T-cell (primary cell): ENCODE results near the gene FRMD1. TPM values are rescaled to one million over a fixed set of nuclear protein-coding genes. Genes with fewer than 3 reads are reported as not detected.

Experiments
- ATAC-seq, 4 experiments: fragments of 200-7000 bp in 3 of 4; fragments of 150-1000 bp in 1 of 4; cut with Tn5 transposase; replicated peaks in 1 of 4; 1 replicate in 3 of 4; 2 replicates in 1 of 4; pipeline ENCODE4 v1.10.0; 2021; ENCODE audit warnings: moderate library complexity in 3 of 4, mild to moderate bottlenecking in 2 of 4, moderate number of reproducible peaks in 1 of 4
- CTCF ChIA-PET, 2 donors: fragments of 300-600 bp; sonication (Branson Sonifier 250); formaldehyde crosslinking; loops; one replicate each; lab custom pipeline; 2022; ENCODE audit warnings: antibody characterized with exemption in 2 of 2; lab: Charles Lee
- POLR2A ChIA-PET, 2 donors: fragments of 300-600 bp; sonication (Branson Sonifier 250); formaldehyde crosslinking; loops; one replicate each; lab custom pipeline; 2022; ENCODE audit warnings: antibody characterized with exemption in 2 of 2; lab: Charles Lee
- DNase-seq, 35 experiments: peaks; one replicate each; pipeline versions ENCODE4 v3.0.0 to v3.0.0-alpha.2; 2013 to 2023
- H3K27ac ChIP-seq: one replicate; pipeline ENCODE4 v1.5.1; 2013; ENCODE audit warnings: low read length
- H3K27me3 ChIP-seq, 2 experiments: replicated peaks in 1 of 2; 1 replicate in 1 of 2; 2 replicates in 1 of 2; pipeline versions ENCODE4 v1.6.1 to v1.7.0; 2013; ENCODE audit warnings: low read length in 1 of 2, mixed read lengths in 1 of 2; ENCODE audit not compliant: control insufficient read depth in 2 of 2, insufficient read depth in 2 of 2; ENCODE audit errors: extremely low read depth in 1 of 2
- H3K36me3 ChIP-seq, 2 donors: 1 replicate in 1 of 2; 2 replicates in 1 of 2; pipeline versions ENCODE4 v1.6.1 to v1.7.0; 2013; ENCODE audit warnings: low read length in 1 of 2; ENCODE audit not compliant: control insufficient read depth in 2 of 2, insufficient read depth in 1 of 2; ENCODE audit errors: extremely low read depth in 1 of 2
- H3K4me1 ChIP-seq, 2 experiments: 1 replicate in 1 of 2; 2 replicates in 1 of 2; pipeline versions ENCODE4 v1.6.1 to v1.7.0; 2013; ENCODE audit warnings: low read length in 2 of 2, mixed read lengths in 1 of 2; ENCODE audit not compliant: insufficient read depth in 2 of 2, control insufficient read depth in 1 of 2; ENCODE audit errors: extremely low read depth in 1 of 2
- H3K4me3 ChIP-seq, 2 donors: 1 replicate in 1 of 2; 2 replicates in 1 of 2; pipeline versions ENCODE4 v1.5.1 to v1.7.0; 2013; ENCODE audit warnings: mild to moderate bottlenecking in 2 of 2, low read length in 1 of 2, moderate library complexity in 1 of 2; ENCODE audit not compliant: control insufficient read depth in 1 of 2; ENCODE audit errors: extremely low read depth in 1 of 2
- H3K9me3 ChIP-seq: 2 replicates; pipeline ENCODE4 v1.7.0; 2013
- H3K27ac Mint-ChIP-seq, 2 donors: one replicate each; pipeline ENCODE4 v1.8.0; 2020 to 2021; ENCODE audit warnings: mild to moderate bottlenecking in 2 of 2, mixed read lengths in 2 of 2
- H3K27me3 Mint-ChIP-seq, 2 donors: one replicate each; pipeline ENCODE4 v1.8.0; 2021 to 2022; ENCODE audit warnings: mixed read lengths in 2 of 2
- H3K36me3 Mint-ChIP-seq: one replicate; pipeline ENCODE4 v1.8.0; 2021; ENCODE audit warnings: mixed read lengths
- H3K4me1 Mint-ChIP-seq, 3 donors: one replicate each; pipeline ENCODE4 v1.8.0; 2020 to 2022; ENCODE audit warnings: mixed read lengths in 3 of 3, mild to moderate bottlenecking in 1 of 3
- H3K4me3 Mint-ChIP-seq, 3 donors: one replicate each; pipeline ENCODE4 v1.8.0; 2020 to 2022; ENCODE audit warnings: mild to moderate bottlenecking in 3 of 3, mixed read lengths in 3 of 3, moderate library complexity in 3 of 3
- H3K9me3 Mint-ChIP-seq, 3 donors: one replicate each; pipeline ENCODE4 v1.8.0; 2020 to 2022; ENCODE audit warnings: mixed read lengths in 3 of 3
- WGBS: methylation state at CpG from one replicate; pipeline ENCODE4 v1.1.5; 2013; ENCODE audit warnings: missing lambda C conversion rate; ENCODE audit not compliant: insufficient coverage; 5-methylcytosine and 5-hydroxymethylcytosine counted together
- total RNA-seq, 35 experiments: library from RNA in 6 of 35; stranded (reverse) in 6 of 35; fragments of 120-200 nt in 1 of 35; gene quantifications; one replicate each; pipeline versions ENCODE4 v1.2.1 to v1.2.4 and lab custom pipeline; 2013 to 2026

The FRMD1 gene
- total RNA-seq, 5 donors from 2014 or later (not counting 1 experiment from before 2014, with no cell fraction given), result not detected

GRCh38 chr6:168049706-168050224 lies 29.2 kb downstream of the FRMD1 start:
- CTCF ChIA-PET, result no interaction called here
- Histone ChIP-seq H3K27me3 (peaks cover 0 to 8% of the 10 kb centered on the region in 2 experiments), H3K4me1 (no peaks in the 10 kb centered on the region), H3K36me3 (no peaks in the 10 kb centered on the region), H3K4me3 (no peak overlapping the region), H3K9me3 (no peaks in the 10 kb centered on the region), H3K27ac (no peak overlapping the region)
- WGBS, result 93% methylated on average over 16 of the region's 21 CpGs
- H3K9me3 Mint-ChIP-seq, result no peaks in the 10 kb centered on the region
- H3K36me3 Mint-ChIP-seq, result no peaks in the 10 kb centered on the region
- no peak for DNase-seq
- H3K27ac Mint-ChIP-seq, result no peak overlapping the region
- POLR2A ChIA-PET, result no interaction called here
- H3K4me1 Mint-ChIP-seq, result no peaks in the 10 kb centered on the region
- H3K27me3 Mint-ChIP-seq, result no peaks in the 10 kb centered on the region
- no peak overlapping the region for H3K4me3 Mint-ChIP-seq
- ATAC-seq, result no peak

GRCh38 chr6:168049277-168049676 lies 29.7 kb downstream of the FRMD1 start:
- H3K27ac Mint-ChIP-seq, result no peak overlapping the region
- no peak overlapping the region for H3K4me3 ChIP-seq
- H3K27me3 Mint-ChIP-seq, result no peaks in the 10 kb centered on the region
- ATAC-seq (no peak), DNase-seq (no peak)
- H3K27me3 ChIP-seq, result peaks cover 0 to 8% of the 10 kb centered on the region in 2 experiments
- 94% methylated on average over 13 of the region's 20 CpGs for WGBS
- H3K36me3 Mint-ChIP-seq, result no peaks in the 10 kb centered on the region
- no peaks in the 10 kb centered on the region for H3K9me3 ChIP-seq
- ChIA-PET CTCF (no interaction called here), POLR2A (no interaction called here)
- H3K4me3 Mint-ChIP-seq, result no peak overlapping the region
- no peaks in the 10 kb centered on the region for H3K4me1 ChIP-seq
- H3K9me3 Mint-ChIP-seq, result no peaks in the 10 kb centered on the region
- H3K36me3 ChIP-seq, result no peaks in the 10 kb centered on the region
- no peaks in the 10 kb centered on the region for H3K4me1 Mint-ChIP-seq
- H3K27ac ChIP-seq, result no peak overlapping the region

- Histone ChIP-seq H3K4me3 (no peak overlapping the region), H3K27me3 (peaks cover 0 to 8% of the 10 kb centered on the region in 2 experiments), H3K4me1 (no peaks in the 10 kb centered on the region), H3K9me3 (no peaks in the 10 kb centered on the region), H3K27ac (no peak overlapping the region), H3K36me3 (no peaks in the 10 kb centered on the region)
- POLR2A ChIA-PET, result no interaction called here
- H3K4me3 Mint-ChIP-seq, result no peak overlapping the region
- no peaks in the 10 kb centered on the region for H3K4me1 Mint-ChIP-seq
- CTCF ChIA-PET, result no interaction called here
- H3K27me3 Mint-ChIP-seq, result no peaks in the 10 kb centered on the region
- no peak overlapping the region for H3K27ac Mint-ChIP-seq
- ATAC-seq (no peak), DNase-seq (no peak)
- no peaks in the 10 kb centered on the region for H3K9me3 Mint-ChIP-seq
- 92% methylated on average over 8 of the region's 10 CpGs for WGBS
- no peaks in the 10 kb centered on the region for H3K36me3 Mint-ChIP-seq
These were observed 30.3 kb downstream of the FRMD1 start for GRCh38 chr6:168048724-168049025.

- no peaks in the 10 kb centered on the region for H3K36me3 Mint-ChIP-seq
- POLR2A ChIA-PET, result no interaction called here
- H3K27me3 ChIP-seq, result peaks cover 0 to 8% of the 10 kb centered on the region in 2 experiments
These were observed 30.9 kb downstream of the FRMD1 start for GRCh38 chr6:168047841-168048723.

GRCh38 chr6:168046696-168047095 lies 32.3 kb downstream of the FRMD1 start:
- Mint-ChIP-seq H3K27me3 (no peaks in the 10 kb centered on the region), H3K9me3 (no peaks in the 10 kb centered on the region), H3K4me1 (no peaks in the 10 kb centered on the region), H3K4me3 (no peak overlapping the region), H3K36me3 (no peaks in the 10 kb centered on the region), H3K27ac (no peak overlapping the region)
- no peak for ATAC-seq
- Histone ChIP-seq H3K4me1 (no peaks in the 10 kb centered on the region), H3K27me3 (peaks cover 0 to 8% of the 10 kb centered on the region in 2 experiments), H3K36me3 (no peaks in the 10 kb centered on the region), H3K9me3 (no peaks in the 10 kb centered on the region), H3K4me3 (no peak overlapping the region), H3K27ac (no peak overlapping the region)
- POLR2A ChIA-PET, result no interaction called here
- CTCF ChIA-PET, result no interaction called here
- no peak for DNase-seq
- 100% methylated on average over 1 of the region's 3 CpGs for WGBS

More at GRCh38 chr6:168047841-168048723, 30.9 kb downstream of the FRMD1 start:
- no peak for ATAC-seq
- no peaks in the 10 kb centered on the region for H3K9me3 Mint-ChIP-seq
- Histone ChIP-seq H3K27ac (no peak overlapping the region), H3K36me3 (no peaks in the 10 kb centered on the region), H3K4me1 (no peaks in the 10 kb centered on the region), H3K9me3 (no peaks in the 10 kb centered on the region), H3K4me3 (no peak overlapping the region)
- 85% methylated on average over 21 of the region's 31 CpGs for WGBS
- H3K4me3 Mint-ChIP-seq, result no peak overlapping the region
- DNase-seq, result no peak
- H3K27ac Mint-ChIP-seq, result no peak overlapping the region
- no peaks in the 10 kb centered on the region for H3K4me1 Mint-ChIP-seq
- CTCF ChIA-PET, result no interaction called here
- H3K27me3 Mint-ChIP-seq, result no peaks in the 10 kb centered on the region

GRCh38 chr6:168045706-168046620 lies 33.0 kb downstream of the FRMD1 start:
- H3K27ac Mint-ChIP-seq, result no peak overlapping the region
- H3K4me1 ChIP-seq, result no peaks in the 10 kb centered on the region
- H3K27ac ChIP-seq, result no peak overlapping the region
- no peaks in the 10 kb centered on the region for H3K36me3 Mint-ChIP-seq
- H3K4me3 Mint-ChIP-seq, result no peak overlapping the region
- no peak overlapping the region for H3K4me3 ChIP-seq
- H3K9me3 ChIP-seq, result no peaks in the 10 kb centered on the region
- DNase-seq (no peak), ATAC-seq (no peak)
- 76% methylated on average over 8 of the region's 20 CpGs for WGBS
- peaks cover 0 to 10% of the 10 kb centered on the region in 2 experiments for H3K27me3 ChIP-seq
- ChIA-PET POLR2A (no interaction called here), CTCF (no interaction called here)
- H3K9me3 Mint-ChIP-seq, result peaks cover 0 to 3% (median 0%) of the 10 kb centered on the region in 3 donors
- H3K36me3 ChIP-seq, result no peaks in the 10 kb centered on the region
- H3K4me1 Mint-ChIP-seq, result no peaks in the 10 kb centered on the region
- no peaks in the 10 kb centered on the region for H3K27me3 Mint-ChIP-seq
